ENCODE data around the gene SLC17A9. TPM values are rescaled to one million over a fixed set of nuclear protein-coding genes. Genes with fewer than 3 reads are reported as not detected.

Gene SLC17A9
- total and polyA plus RNA-seq, 10 of the 15 experiments (the other 5 are each of a cell fraction or from before 2014, with no cell fraction given), result 0.72 to 74.1 (median 29.4) TPM

DNA sequence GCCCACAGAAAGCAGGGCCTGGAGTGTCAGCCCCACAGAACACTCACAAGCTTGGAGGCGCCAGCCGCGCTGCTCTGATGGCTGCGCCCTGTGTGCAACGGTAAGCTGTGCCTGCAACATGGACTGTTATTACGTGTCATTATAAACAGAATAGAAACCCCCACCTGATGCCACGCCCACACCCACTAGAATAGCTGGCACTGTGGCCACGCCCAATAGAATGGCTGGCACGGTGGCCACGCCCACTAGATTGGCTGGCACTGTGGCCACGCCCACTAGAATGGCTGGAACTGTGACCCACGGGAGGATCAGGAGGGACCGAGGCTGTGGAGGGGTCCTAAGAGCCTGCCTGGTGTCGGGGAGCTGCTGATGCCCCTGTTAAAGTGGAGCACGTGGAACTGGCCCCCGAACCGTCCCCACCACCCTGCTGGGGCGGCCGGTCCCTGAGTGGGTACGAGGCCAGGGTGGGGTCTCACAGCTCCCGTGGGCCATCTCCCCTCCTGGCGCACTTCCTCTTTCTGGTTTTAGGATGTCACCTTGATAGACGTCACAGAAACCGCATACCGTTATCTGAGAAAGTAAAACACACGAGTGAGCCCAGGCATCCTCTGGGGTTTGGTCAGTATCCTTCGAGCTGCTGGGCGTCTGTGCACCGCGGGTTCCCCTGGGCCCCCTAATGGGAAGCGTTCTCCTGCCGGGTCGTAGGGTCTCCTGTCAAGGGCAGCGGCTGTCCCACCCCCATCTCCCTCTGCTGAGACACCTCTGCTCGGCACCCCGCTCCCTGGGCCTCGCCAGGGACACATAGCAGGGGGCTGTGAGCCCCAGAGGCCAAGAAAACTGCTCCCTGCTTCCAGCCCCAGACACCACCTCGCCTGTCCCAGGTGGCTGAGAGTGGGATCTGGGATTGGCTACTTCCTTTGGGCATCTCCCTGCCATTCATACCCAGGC, 25.4 kb downstream of the SLC17A9 start:
- H3K27ac ChIP-seq (ENCODE audit: control insufficient read depth, insufficient read depth), result peak overlapping the region; percentile 41
- intact Hi-C loops (cut with micrococcal nuclease; ENCODE audit: unreplicated experiment), result loop anchor here (1.0 kb wide), 1 partner anchor 31 kb away; no protein-coding TSS in a partner anchor
- H3K4me1 ChIP-seq (ENCODE audit: control insufficient read depth, insufficient read depth, low read length), result peaks cover 30% of the 10 kb centered on the region
- SMC1A ChIA-PET (ENCODE audit: uncharacterized antibody, unreplicated experiment), result interaction anchor here (0.6 to 1.7 kb wide), 3 partner anchors 24 to 155 kb away, joined by 3 to 12 read pairs (median 3); partner anchors contain the start of gene SLC17A9
- peak; percentile 71 for DNase-seq (ENCODE audit: low read depth, low spot score)
- H3K9me3 ChIP-seq (replicated peaks; ENCODE audit: control insufficient read depth, insufficient read depth, low read length), result no peaks in the 10 kb centered on the region
- peak overlapping the region; percentile 37 for H2AFZ ChIP-seq (ENCODE audit: control insufficient read depth, low read depth, low read length)
- BruUV-seq (replicated peaks), result TSS peak; percentile 94
- no peaks in the 10 kb centered on the region for H3K36me3 ChIP-seq (ENCODE audit: control insufficient read depth in 2 of 2, insufficient read depth in 2 of 2, low read length in 1 of 2)
- FAIRE-seq, result peak; percentile 31
- peaks cover 6% of the 10 kb centered on the region; the same call in 1 of the 2 replicates for H4K20me1 ChIP-seq (ENCODE audit: control insufficient read depth, insufficient read depth)
- peaks cover 0 to 16% of the 10 kb centered on the region in 2 experiments; a peak in 2 of 4 replicates for H3K27me3 ChIP-seq (replicated peaks in 1 of 2; ENCODE audit: control insufficient read depth in 2 of 2, insufficient read depth in 2 of 2, low read length in 1 of 2)
- no peaks in the 10 kb centered on the region for H3K79me2 ChIP-seq (ENCODE audit: control insufficient read depth, insufficient read depth, low read length)
- RAD21 ChIA-PET (ENCODE audit: unreplicated experiment), result interaction anchor here (0.8 to 2.8 kb wide), 5 partner anchors 8 to 64 kb away, joined by 3 to 19 read pairs (median 4); no protein-coding TSS in a partner anchor
- peak overlapping the region; percentile 95 for H3K4me2 ChIP-seq (ENCODE audit: control insufficient read depth, insufficient read depth)
- POLR2A ChIA-PET, result interaction anchor here (0.9 to 5.3 kb wide), 12 partner anchors 10 to 59 kb away, joined by 3 to 37 read pairs (median 4); partner anchors contain the start of gene SLC17A9
- WGBS (ENCODE audit: insufficient coverage, insufficient replicate concordance, low lambda C conversion rate, missing lambda C conversion rate), result 2% methylated on average over 38 of the region's 38 CpGs
- in situ Hi-C loops (cut with MboI), result loop anchor here (5.0 kb wide), 1 partner anchor 34 kb away; no protein-coding TSS in a partner anchor
- peak; percentile 81 for ATAC-seq
- H3K4me3 ChIP-seq, result peak overlapping the region; percentile 49; the same call in 1 of the 2 replicates
- CTCF ChIA-PET, result interaction anchor here (1.9 to 2.2 kb wide), 2 partner anchors 24 to 34 kb away, joined by 9 to 28 read pairs; no protein-coding TSS in a partner anchor
- peak overlapping the region; percentile 41; the same call in 1 of the 2 replicates for H3K9ac ChIP-seq (ENCODE audit: control insufficient read depth, insufficient read depth, low read length)
- TF ChIP-seq IKZF1 (conservative IDR thresholded peaks at IDR 0.05) (peak; percentile 98), ETV6 (conservative IDR thresholded peaks at IDR 0.05 in 1 of 2, IDR thresholded peaks at IDR 0.05 in 1 of 2; ENCODE audit: borderline replicate concordance in 1 of 2, low read depth in 1 of 2) (peak in 1 of 2 experiments; percentile 58; a peak in 1 of 4 replicates), SP1 (IDR thresholded peaks at IDR 0.05; ENCODE audit: low read depth, low read length) (peak; percentile 66), SPI1 (IDR thresholded peaks at IDR 0.05; ENCODE audit: borderline replicate concordance, insufficient read depth, low read depth, low read length) (peak; percentile 100), PAX8 (IDR thresholded peaks at IDR 0.05) (no peak), CEBPZ (IDR thresholded peaks at IDR 0.05; ENCODE audit: low read depth, low read length) (no peak), ZBTB4 (CRISPR knock-in tag; IDR thresholded peaks at IDR 0.05) (no peak), ATF3 (IDR thresholded peaks at IDR 0.05; ENCODE audit: borderline replicate concordance, extremely low read depth, low read depth, low read length) (no peak), MTA2 (IDR thresholded peaks at IDR 0.05; ENCODE audit: low read depth) (peak; percentile 94), NBN (IDR thresholded peaks at IDR 0.05) (peak; percentile 89), SIX5 (IDR thresholded peaks at IDR 0.05; ENCODE audit: low read depth, low read length, severe bottlenecking) (no peak), STAT1 (conservative IDR thresholded peaks at IDR 0.05) (no peak), ZNF384 (IDR thresholded peaks at IDR 0.05; ENCODE audit: borderline replicate concordance, low read depth, low read length) (no peak), SMAD1 (IDR thresholded peaks at IDR 0.05; ENCODE audit: low read depth, partially characterized antibody) (peak; percentile 17)
